PC-9 (cell line): Measurements from ENCODE around the gene RAB10.
"Not testable (repeated sequence)": the region's sequence is repeated elsewhere in the genome, so short reads cannot be mapped to it uniquely, and the experiment has no call there.

Experiments used
- CTCF ChIP-seq: fragments of 200-600 bp; sonication (generic); conservative IDR thresholded peaks from 2 replicates; pipeline ENCODE4 v1.6.1; 2017; ENCODE audit warnings: mixed run types, antibody characterized with exemption, mild to moderate bottlenecking, moderate library complexity
- EZH2 ChIP-seq: fragments of 200-600 bp; sonication (generic); IDR thresholded peaks from 2 replicates; pipeline ENCODE4 v1.8.0; 2017; ENCODE audit warnings: antibody characterized with exemption, low read depth

GRCh38 chr2:26108701-26109100, 74.8 kb downstream of the RAB10 start:
- not testable (repeated sequence) for TF ChIP-seq CTCF, EZH2
